GM12878 (cell line): ENCODE results near the gene EXOC4. TPM values are rescaled to one million over a fixed set of nuclear protein-coding genes. Genes with fewer than 3 reads are reported as not detected.

Experiments
- ATAC-seq: fragments of 200-7000 bp; cut with Tn5 transposase; 3 replicates; pipeline ENCODE4 v1.9.1; 2020; ENCODE audit warnings: mild to moderate bottlenecking, moderate library complexity
- BruUV-seq: library from RNA; stranded (reverse); fragments of 400-500 nt; replicated peaks from 2 replicates; lab custom pipeline; 2021; lab: Mats Ljungman, UMichigan
- CTCF ChIA-PET: fragments of 300-600 bp; sonication (Branson Sonifier 250); formaldehyde crosslinking; extraction: SDS; loops from one replicate; lab custom pipeline; 2021; ENCODE audit warnings: inconsistent platforms; lab: Yijun Ruan, JAX
- POLR2A ChIA-PET: fragments of 350-600 bp; formaldehyde crosslinking; extraction: SDS; loops from one replicate; lab custom pipeline; 2021; ENCODE audit warnings: inconsistent platforms; lab: Charles Lee
- RAD21 ChIA-PET: fragments of 300-600 bp; sonication (Branson Sonifier 250); formaldehyde crosslinking; loops from one replicate; lab custom pipeline; 2023; ENCODE audit warnings: antibody characterized with exemption; ENCODE audit not compliant: unreplicated experiment; lab: Charles Lee
- SMC1A ChIA-PET: fragments of 300-600 bp; sonication (Branson Sonifier 250); formaldehyde crosslinking; loops from one replicate; lab custom pipeline; 2023; ENCODE audit not compliant: unreplicated experiment, uncharacterized antibody; lab: Charles Lee
- DNase-seq: peaks from one replicate; pipeline ENCODE4 v3.0.0-alpha.2; 2011; ENCODE audit warnings: low read depth, low spot score
- FAIRE-seq: peaks from 3 replicates; lab custom pipeline; 2011; peaks lifted over from hg19 to GRCh38; lab: Jason Lieb, UNC
- H2AFZ ChIP-seq: 2 replicates; pipeline ENCODE4 v1.6.0; 2011; ENCODE audit warnings: low read depth, low read length, control low read depth; ENCODE audit not compliant: control insufficient read depth
- H3K27ac ChIP-seq: 2 replicates; pipeline ENCODE4 v1.5.1; 2011; ENCODE audit warnings: control low read depth; ENCODE audit not compliant: control insufficient read depth, insufficient read depth
- H3K27me3 ChIP-seq, 2 experiments: replicated peaks in 1 of 2; 2 replicates each; pipeline versions ENCODE4 v1.6.0 to v1.6.1; 2011; ENCODE audit warnings: low read length in 1 of 2; ENCODE audit not compliant: control insufficient read depth in 2 of 2, insufficient read depth in 2 of 2
- H3K36me3 ChIP-seq, 2 experiments: 2 replicates each; pipeline ENCODE4 v1.5.1; 2011; ENCODE audit warnings: low read length in 1 of 2; ENCODE audit not compliant: control insufficient read depth in 2 of 2, insufficient read depth in 2 of 2
- H3K4me1 ChIP-seq: 2 replicates; pipeline ENCODE4 v1.6.1; 2011; ENCODE audit warnings: mild to moderate bottlenecking, low read length, moderate library complexity, mixed read lengths; ENCODE audit not compliant: control insufficient read depth, insufficient read depth
- H3K4me2 ChIP-seq: 2 replicates; pipeline ENCODE4 v1.6.0; 2011; ENCODE audit warnings: control low read depth; ENCODE audit not compliant: control insufficient read depth, insufficient read depth
- H3K4me3 ChIP-seq: fragments of 200-600 bp; sonication (generic); 2 replicates; pipeline ENCODE4 v1.5.1; 2016
- H3K79me2 ChIP-seq: 2 replicates; pipeline ENCODE4 v1.6.0; 2011; ENCODE audit warnings: low read length; ENCODE audit not compliant: control insufficient read depth, insufficient read depth
- H3K9ac ChIP-seq: 2 replicates; pipeline ENCODE4 v1.8.0; 2011; ENCODE audit warnings: low read length, control low read depth, mixed read lengths; ENCODE audit not compliant: control insufficient read depth, insufficient read depth
- H3K9me3 ChIP-seq: replicated peaks from 3 replicates; pipeline ENCODE4 v1.5.1; 2011; ENCODE audit warnings: mild to moderate bottlenecking, low read length; ENCODE audit not compliant: control insufficient read depth, insufficient read depth
- H4K20me1 ChIP-seq: 2 replicates; pipeline ENCODE4 v1.6.0; 2011; ENCODE audit not compliant: control insufficient read depth, insufficient read depth
- BRCA1 ChIP-seq: IDR thresholded peaks from 2 replicates; pipeline ENCODE4 v1.6.1; 2011; ENCODE audit warnings: low read depth, low read length, improper control_type of control experiment
- CBX5 ChIP-seq: sonication (generic); IDR thresholded peaks from 2 replicates; pipeline ENCODE4 v1.6.1; 2016; ENCODE audit warnings: low read depth, moderate library complexity, mild to moderate bottlenecking, inconsistent platforms
- CEBPZ ChIP-seq: fragments of 150-350 bp; IDR thresholded peaks from 2 replicates; pipeline ENCODE4 v1.6.1; 2016; ENCODE audit warnings: low read depth, low read length
- CHD2 ChIP-seq: IDR thresholded peaks from 2 replicates; pipeline ENCODE4 v1.6.1; 2011; ENCODE audit warnings: low read depth, low read length, improper control_type of control experiment, borderline replicate concordance
- DPF2 ChIP-seq: fragments of 450-650 bp; IDR thresholded peaks from 2 replicates; pipeline ENCODE4 v1.6.1; 2017; ENCODE audit warnings: mild to moderate bottlenecking
- MTA3 ChIP-seq: IDR thresholded peaks from 2 replicates; pipeline ENCODE4 v1.6.1; 2012; ENCODE audit warnings: low read length, inconsistent platforms, borderline replicate concordance
- NR2C2 ChIP-seq: IDR thresholded peaks from 2 replicates; pipeline ENCODE4 v1.6.1; 2011; ENCODE audit warnings: borderline replicate concordance, low read depth; ENCODE audit not compliant: control insufficient read depth, insufficient read length
- POLR2A ChIP-seq: IDR thresholded peaks from 2 replicates; pipeline ENCODE4 v1.6.1; 2011; ENCODE audit warnings: low read depth, mild to moderate bottlenecking, low read length
- RELA ChIP-seq: fragments of 450-650 bp; IDR thresholded peaks from 2 replicates; pipeline ENCODE4 v1.8.0; 2014; ENCODE audit warnings: borderline replicate concordance; ENCODE audit not compliant: partially characterized antibody
- RFX5 ChIP-seq: IDR thresholded peaks from 2 replicates; pipeline ENCODE4 v1.6.1; 2011; ENCODE audit warnings: low read depth, low read length, improper control_type of control experiment
- SPI1 ChIP-seq: IDR thresholded peaks from 2 replicates; pipeline ENCODE4 v1.6.1; 2011; ENCODE audit warnings: low read depth, mild to moderate bottlenecking, low read length, moderate library complexity, borderline replicate concordance; ENCODE audit not compliant: insufficient read depth
- SREBF2 ChIP-seq: IDR thresholded peaks from 2 replicates; pipeline ENCODE4 v1.6.1; 2012; ENCODE audit warnings: mild to moderate bottlenecking, low read length
- TCF7 ChIP-seq: IDR thresholded peaks from 2 replicates; pipeline ENCODE4 v1.6.1; 2014; ENCODE audit warnings: antibody characterized with exemption, borderline replicate concordance
- USF2 ChIP-seq: IDR thresholded peaks from 2 replicates; pipeline ENCODE4 v1.6.1; 2011; ENCODE audit warnings: low read depth, low read length, improper control_type of control experiment, borderline replicate concordance
- ZNF384 ChIP-seq: IDR thresholded peaks from 2 replicates; pipeline ENCODE4 v1.6.1; 2012; ENCODE audit warnings: low read depth, mild to moderate bottlenecking, low read length, improper control_type of control experiment, borderline replicate concordance
- WGBS: methylation state at CpG from one replicate; pipeline ENCODE4 v1.1.6; 2016; ENCODE audit warnings: low lambda C conversion rate; ENCODE audit not compliant: insufficient replicate concordance, insufficient coverage; ENCODE audit errors: missing lambda C conversion rate; 5-methylcytosine and 5-hydroxymethylcytosine counted together
- in situ Hi-C: fragments of 300-500 bp; cut with MboI; formaldehyde crosslinking; loops from 9 replicates; pipeline ENCODE4 v1.14.3; 2018; ENCODE audit warnings: mixed read lengths
- intact Hi-C: fragments of 100-400 bp; cut with micrococcal nuclease; formaldehyde crosslinking; loops from one replicate; pipeline ENCODE4 v1.14.2; 2022; ENCODE audit not compliant: unreplicated experiment
- polyA plus RNA-seq, 11 experiments: library from polyadenylated mRNA; depleted of rRNA in 4 of 11; unstranded in 6 of 11; stranded (reverse) in 5 of 11; fragments of >200 nt; fragmentation: Nextera tagmentation in 4 of 11; fragmentation: Illumina TruSeq in 1 of 11; extraction: Ambion mirVana in 4 of 11; extraction: Trizol in 1 of 11; gene quantifications; 1 replicate in 1 of 11; 2 replicates in 10 of 11; pipeline versions ENCODE4 v1.2.1 to v1.2.3, GENCODE V29; 2011 to 2016; ENCODE audit warnings: inconsistent platforms in 2 of 11, missing spikeins in 2 of 11, low read depth in 1 of 11
- total RNA-seq, 4 experiments: library from RNA; depleted of rRNA in 3 of 4; stranded (reverse); fragments of >200 nt in 3 of 4; fragmentation: Illumina TruSeq in 1 of 4; extraction: Trizol in 1 of 4; gene quantifications; 2 replicates each; pipeline versions ENCODE4 v1.2.1 to v1.2.3, GENCODE V29; 2013 to 2021
- TF ChIP-seq, protein P1 (sequence below): IDR thresholded peaks from 2 replicates; pipeline ENCODE4 v1.6.1; 2012; ENCODE audit warnings: low read depth, low read length, improper control_type of control experiment
- TF ChIP-seq, protein P2 (sequence below): IDR thresholded peaks from 2 replicates; pipeline ENCODE4 v1.6.1; 2012; ENCODE audit warnings: low read depth, low read length, improper control_type of control experiment
- TF ChIP-seq, protein P3 (sequence below): IDR thresholded peaks from 2 replicates; pipeline ENCODE4 v1.6.1; 2012; ENCODE audit warnings: low read depth, low read length, improper control_type of control experiment

Gene EXOC4
- total and polyA plus RNA-seq, 10 of the 15 experiments (the other 5 are each of a cell fraction or from before 2014, with no cell fraction given): 13.2 to 44.5 (median 29.6) TPM

GRCh38 chr7:133535308-133535707 is 282.4 kb downstream of the EXOC4 start (continued):
- no peak for TF ChIP-seq USF2
- no peak for TF ChIP-seq BRCA1

DNA sequence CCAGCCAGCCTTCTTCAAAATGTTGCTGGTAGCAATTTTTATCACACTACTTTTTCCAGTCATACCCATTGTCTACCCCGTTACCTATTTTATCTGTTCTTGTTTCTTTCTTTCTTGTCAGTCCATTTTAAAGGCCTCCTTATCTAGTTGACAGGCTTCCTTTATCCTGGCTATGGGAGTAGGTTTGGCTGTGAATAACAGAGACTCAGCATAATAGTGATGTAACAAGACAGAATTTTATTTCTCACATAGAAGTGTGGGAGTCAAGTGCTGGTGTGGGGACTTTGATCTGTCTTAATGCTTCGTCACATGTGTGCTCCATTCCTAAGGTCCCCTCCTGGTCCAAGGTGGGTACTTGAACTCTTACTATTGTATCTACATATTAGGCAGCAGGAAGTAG is 283.6 kb downstream of the EXOC4 start:
- CTCF ChIA-PET: no interaction called here
- Histone ChIP-seq H3K4me3 (no peak overlapping the region), H3K79me2 (no peaks in the 10 kb centered on the region), H3K27me3 (no peaks in the 10 kb centered on the region), H3K4me2 (no peak overlapping the region), H4K20me1 (no peaks in the 10 kb centered on the region), H3K36me3 (no peaks in the 10 kb centered on the region), H3K27ac (no peak overlapping the region), H3K9ac (no peak overlapping the region), H3K4me1 (no peaks in the 10 kb centered on the region), H3K9me3 (no peaks in the 10 kb centered on the region), H2AFZ (no peak overlapping the region)
- POLR2A ChIA-PET: no interaction called here
- no peak for DNase-seq
- FAIRE-seq: no peak
- BruUV-seq: no TSS peak
- WGBS: 97% methylated on average over 2 of the region's 2 CpGs
- in situ Hi-C loops: no loop called here
- SMC1A ChIA-PET: no interaction called here
- RAD21 ChIA-PET: no interaction called here
- ATAC-seq: no peak
- intact Hi-C loops: no loop called here
- TF ChIP-seq CEBPZ: no peak
- TF ChIP-seq POLR2A: no peak
- TF ChIP-seq, protein P1, sequence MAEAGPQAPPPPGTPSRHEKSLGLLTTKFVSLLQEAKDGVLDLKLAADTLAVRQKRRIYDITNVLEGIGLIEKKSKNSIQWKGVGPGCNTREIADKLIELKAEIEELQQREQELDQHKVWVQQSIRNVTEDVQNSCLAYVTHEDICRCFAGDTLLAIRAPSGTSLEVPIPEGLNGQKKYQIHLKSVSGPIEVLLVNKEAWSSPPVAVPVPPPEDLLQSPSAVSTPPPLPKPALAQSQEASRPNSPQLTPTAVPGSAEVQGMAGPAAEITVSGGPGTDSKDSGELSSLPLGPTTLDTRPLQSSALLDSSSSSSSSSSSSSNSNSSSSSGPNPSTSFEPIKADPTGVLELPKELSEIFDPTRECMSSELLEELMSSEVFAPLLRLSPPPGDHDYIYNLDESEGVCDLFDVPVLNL: no peak
- TF ChIP-seq RELA: no peak
- TF ChIP-seq MTA3: no peak
- TF ChIP-seq DPF2: no peak
- TF ChIP-seq, protein P2, sequence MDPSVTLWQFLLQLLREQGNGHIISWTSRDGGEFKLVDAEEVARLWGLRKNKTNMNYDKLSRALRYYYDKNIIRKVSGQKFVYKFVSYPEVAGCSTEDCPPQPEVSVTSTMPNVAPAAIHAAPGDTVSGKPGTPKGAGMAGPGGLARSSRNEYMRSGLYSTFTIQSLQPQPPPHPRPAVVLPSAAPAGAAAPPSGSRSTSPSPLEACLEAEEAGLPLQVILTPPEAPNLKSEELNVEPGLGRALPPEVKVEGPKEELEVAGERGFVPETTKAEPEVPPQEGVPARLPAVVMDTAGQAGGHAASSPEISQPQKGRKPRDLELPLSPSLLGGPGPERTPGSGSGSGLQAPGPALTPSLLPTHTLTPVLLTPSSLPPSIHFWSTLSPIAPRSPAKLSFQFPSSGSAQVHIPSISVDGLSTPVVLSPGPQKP: no peak
- TF ChIP-seq NR2C2: no peak
- TF ChIP-seq, protein P3, sequence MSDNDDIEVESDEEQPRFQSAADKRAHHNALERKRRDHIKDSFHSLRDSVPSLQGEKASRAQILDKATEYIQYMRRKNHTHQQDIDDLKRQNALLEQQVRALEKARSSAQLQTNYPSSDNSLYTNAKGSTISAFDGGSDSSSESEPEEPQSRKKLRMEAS: no peak
- no peak for TF ChIP-seq RFX5
- TF ChIP-seq CHD2: no peak
- no peak for TF ChIP-seq ZNF384
- no peak for TF ChIP-seq SPI1
- no peak for TF ChIP-seq SREBF2
- TF ChIP-seq CBX5: no peak
- TF ChIP-seq TCF7: no peak
